COLO668 (cell line): Measurements from ENCODE around the gene USP12.

Experiments
- DNase-seq: peaks from one replicate; lab custom pipeline; 2025; ENCODE audit not compliant: unreplicated experiment; lab: John Stamatoyannopoulos, UW

Gene USP12

GRCh38 chr13:27186295-27186694 lies 14.7 kb upstream of the USP12 start:
- no peak for DNase-seq

DNA sequence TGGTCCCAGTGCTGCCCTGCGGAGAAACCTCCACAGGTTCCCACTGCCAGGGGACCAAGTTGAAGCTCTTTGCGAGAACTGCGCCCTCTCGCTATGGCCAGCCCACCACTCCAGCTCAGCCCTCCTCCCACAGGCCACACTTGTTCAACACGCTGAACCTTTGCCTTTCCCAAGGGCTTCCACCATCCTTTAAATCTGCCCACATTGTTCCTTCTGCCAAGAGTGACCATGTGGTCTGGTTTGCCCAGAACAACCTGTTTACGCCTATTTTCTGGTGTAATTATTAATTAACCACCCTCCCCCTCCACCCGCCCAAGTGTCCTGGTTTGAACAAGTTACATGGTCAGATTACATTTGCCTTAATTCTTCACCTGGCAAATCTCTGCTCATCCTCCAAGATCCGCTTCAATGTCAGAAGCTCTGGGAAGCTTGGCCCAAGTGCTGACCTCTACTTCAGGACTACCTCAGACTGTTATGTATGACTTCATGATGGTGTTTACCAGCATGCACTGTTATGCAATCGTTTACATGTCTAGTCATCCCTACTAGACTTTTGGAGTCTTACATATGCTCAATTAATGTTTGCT lies 12.0 kb upstream of the USP12 start:
- no peak for DNase-seq

GRCh38 chr13:27182844-27183497 lies 11.4 kb upstream of the USP12 start:
- no peak for DNase-seq

- no peak for DNase-seq
These were observed 10.4 kb upstream of the USP12 start for GRCh38 chr13:27182054-27182453.

DNA sequence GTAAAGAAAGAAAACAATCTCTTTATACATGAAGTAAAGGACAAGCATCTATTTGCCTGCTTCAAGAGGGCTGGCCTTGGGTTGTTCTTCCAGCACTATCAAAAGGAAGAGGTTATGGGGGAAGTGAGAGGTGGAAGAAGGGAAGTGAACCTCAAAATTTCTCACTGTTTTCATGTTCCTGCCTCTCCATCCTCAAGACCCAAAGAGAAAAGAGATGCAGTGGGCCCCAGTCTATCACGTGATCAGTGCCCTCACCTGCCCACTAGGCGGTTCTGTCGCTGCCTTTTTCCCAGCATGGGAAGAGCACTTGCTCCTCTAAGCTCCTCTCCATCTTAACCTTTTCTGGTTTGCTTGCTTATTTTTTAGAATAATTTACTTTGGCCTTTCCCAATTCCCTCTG lies 6.2 kb upstream of the USP12 start:
- peak; percentile 44 for DNase-seq

DNA sequence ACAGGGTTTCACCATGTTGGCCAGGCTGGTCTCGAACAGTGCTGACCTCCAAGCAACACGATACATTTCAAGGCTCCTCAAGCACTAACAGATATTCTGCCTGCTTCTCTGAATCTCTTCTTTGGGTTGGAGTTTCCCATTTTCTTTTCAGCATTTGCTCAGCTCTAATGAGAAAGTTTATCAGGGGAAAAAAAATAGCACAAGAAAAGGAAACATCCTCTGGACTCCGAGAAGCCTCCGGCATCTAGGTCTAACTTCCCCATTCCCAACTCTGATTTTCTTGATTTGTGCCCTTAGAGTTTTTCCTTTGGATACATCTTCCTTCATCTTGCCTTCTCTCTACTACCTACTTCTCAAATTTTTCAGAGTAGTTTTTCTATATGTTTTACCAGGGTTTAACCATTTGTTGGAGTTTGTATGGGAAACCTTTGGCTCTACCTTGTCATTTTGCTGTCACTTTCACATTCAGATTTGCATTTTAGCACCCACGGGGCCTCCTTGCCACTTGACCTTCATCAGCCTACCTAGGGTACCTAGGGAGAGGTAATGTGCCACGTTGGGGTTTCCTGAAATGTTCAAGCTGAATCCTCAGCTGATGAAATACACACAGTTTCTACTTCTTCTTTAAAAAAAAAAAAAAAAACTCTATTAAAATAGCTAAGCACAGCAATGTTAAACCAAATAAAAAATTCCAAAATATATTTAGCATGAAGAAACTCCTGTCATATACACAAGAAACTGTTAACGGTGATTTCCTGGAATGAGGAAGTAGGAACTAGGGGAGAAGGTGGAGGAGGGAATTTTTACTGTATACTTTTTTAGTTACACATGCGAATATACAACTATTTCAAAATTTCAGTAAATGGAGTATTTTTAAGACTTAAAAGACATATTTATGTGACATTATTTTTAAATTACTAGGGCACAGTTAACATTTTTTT lies 5.1 kb upstream of the USP12 start:
- DNase-seq, result no peak

- no peak for DNase-seq
These were observed 3.3 kb upstream of the USP12 start for GRCh38 chr13:27174766-27175455.

GRCh38 chr13:27172495-27172842 lies 858 bp upstream of the USP12 start:
- DNase-seq, result no peak

- DNase-seq, result peak; percentile 100
These were observed 350 bp upstream of the USP12 start for GRCh38 chr13:27171827-27172494.

DNA sequence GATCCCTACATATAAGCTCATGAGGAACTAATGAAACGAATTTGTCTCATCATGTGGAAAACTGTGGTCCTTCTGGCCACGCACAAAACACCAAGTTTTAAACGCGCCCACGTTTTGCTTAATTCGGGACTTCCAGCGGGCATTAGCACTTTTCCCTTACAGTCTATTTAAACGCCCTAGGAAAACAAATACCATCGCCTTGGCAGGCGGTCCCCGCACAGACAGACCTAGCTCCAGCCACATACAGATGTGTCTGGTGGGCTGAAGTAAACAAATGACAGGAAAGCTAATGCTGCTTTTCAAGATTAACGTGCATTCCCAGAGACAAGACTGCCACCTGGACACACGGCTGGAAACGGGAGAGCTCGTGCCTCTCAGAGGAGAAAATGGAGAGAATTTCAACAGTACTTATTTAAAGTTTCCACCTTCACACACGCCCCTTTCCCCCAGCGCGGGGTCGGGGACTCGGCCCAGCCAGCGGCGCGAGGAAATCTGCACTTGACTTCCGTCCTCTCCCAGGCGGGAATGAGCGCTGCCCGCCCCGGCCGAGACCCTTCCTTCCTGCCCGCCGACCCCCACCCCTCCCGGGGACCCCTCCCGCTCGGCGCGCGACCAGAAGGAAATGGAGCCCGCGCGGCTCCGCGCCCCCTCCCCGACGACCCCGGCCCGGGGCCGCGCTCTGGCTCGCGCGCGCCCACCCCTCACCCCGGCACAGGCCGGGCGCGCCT lies 931 bp downstream of the USP12 start:
- peak; percentile 83 for DNase-seq

DNA sequence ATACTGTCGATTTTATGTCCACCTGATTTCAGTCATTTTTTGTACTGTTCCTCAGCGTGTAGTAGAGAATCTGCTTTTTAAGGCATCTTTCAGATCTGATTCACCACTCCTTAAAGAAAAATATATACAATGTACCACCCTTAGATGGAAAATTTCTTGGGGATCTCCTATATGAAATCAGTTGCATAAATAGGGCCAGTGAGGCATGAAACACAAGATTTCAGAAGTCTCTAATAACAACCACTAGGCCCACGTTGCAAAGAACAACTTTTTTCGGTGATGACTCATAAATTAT lies 1.4 kb downstream of the USP12 start:
- no peak for DNase-seq

DNA sequence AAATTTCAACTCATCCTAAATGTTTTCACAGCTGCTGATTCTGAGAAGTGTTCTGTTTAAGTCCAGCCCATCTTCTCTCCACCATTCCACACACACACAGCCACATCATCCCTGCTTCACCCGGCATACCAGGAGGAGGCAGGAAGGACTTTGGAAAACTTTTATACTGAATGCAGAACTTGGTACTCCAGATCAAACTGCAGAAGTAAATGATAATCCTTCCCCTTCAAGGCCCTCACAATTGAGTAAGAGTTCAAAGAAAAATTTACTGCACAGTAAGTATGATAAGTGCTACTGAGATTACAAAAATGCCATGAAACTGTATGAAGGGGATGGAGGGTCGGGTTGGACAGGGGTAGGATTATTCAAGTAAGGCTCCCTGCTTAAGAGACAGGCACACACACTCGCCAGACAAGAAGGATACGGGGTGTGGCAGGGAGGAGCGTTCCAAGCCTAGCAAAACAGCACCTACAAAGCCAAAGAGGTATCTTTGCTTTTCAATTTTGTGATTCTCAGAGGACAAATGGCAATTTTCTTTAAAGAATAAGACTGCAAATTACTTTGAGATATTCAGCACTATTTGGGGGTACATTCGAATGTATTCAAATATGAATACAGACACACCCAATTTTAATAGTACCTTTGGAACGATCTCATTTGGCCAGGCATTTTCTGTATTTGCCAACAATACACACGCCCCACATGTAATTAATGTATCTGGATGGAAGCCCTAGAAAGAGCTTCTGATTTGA lies 2.5 kb downstream of the USP12 start:
- DNase-seq, result no peak

- no peak for DNase-seq
These were observed 3.5 kb downstream of the USP12 start for GRCh38 chr13:27168086-27168485.

- no peak for DNase-seq
These were observed 5.3 kb downstream of the USP12 start for GRCh38 chr13:27166313-27166712.

- no peak for DNase-seq
These were observed 9.6 kb downstream of the USP12 start for GRCh38 chr13:27161980-27162379.

- no peak for DNase-seq
These were observed 10.2 kb downstream of the USP12 start for GRCh38 chr13:27161423-27161822.

GRCh38 chr13:27160657-27161295 lies 10.8 kb downstream of the USP12 start:
- no peak for DNase-seq

DNA sequence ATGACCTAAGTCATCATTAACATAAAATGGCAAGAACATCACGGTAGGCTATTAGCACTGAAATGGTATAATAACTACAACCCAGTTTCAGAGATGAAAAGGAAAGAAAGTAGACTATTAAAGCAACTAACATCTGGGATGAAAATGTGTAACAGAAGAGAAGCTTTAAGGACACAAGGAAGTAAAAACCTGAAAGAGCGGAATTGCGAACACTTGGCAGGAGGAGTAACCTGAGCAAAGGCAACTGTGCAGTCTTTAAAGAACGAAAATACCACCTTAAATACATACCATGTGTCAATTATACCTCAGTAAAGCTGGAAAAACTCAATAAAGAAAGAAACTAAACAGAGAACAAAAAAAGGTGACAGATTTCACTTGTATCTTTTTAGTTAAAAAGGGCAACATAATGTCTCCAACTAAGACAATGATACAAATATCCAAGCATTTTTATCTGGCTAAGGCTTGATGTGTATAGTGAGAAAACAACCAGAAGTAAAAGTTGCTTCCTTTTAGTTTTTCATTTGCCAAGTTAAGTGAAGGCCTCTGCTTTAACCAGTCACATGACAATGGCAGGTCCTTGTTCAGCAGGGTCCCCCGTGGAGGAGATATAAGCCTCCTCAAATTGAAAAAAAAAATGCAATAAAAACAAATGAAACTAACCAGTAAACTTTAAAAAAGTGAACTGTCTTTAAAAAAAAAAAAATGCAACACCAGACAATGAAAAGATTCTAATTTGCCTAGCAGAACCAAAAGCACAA lies 11.6 kb downstream of the USP12 start:
- no peak for DNase-seq

DNA sequence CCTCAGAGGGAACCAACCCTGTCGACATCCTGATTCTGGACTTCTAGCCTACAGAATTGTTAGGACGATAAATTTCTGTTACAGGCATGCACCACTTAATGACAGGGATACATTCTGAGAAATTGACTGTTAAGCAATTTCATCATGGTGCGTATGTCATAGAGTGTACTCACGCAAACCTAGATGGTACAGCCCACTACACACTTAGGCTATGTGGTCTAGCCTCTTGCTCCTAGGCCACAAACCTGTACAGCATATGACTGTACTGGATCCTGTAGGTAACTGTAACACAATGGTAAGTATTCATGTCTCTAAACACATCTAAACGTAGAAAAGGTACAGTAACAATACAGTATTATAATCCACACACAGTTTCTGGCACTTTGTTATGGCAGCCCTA lies 13.3 kb downstream of the USP12 start:
- DNase-seq, result no peak
